CD4-positive, alpha-beta T cell treated with Interferon gamma for 1 hour (primary cell): Measurements from ENCODE around the gene RNU1-2.
"Not testable (repeated sequence)": the region's sequence is repeated elsewhere in the genome, so short reads cannot be mapped to it uniquely, and the experiment has no call there.

ENCODE experiments used
- DNase-seq: peaks from one replicate; pipeline ENCODE4 v3.0.0-alpha.2; 2020

Gene RNU1-2

GRCh38 chr1:16888860-16889816 lies 6.6 kb upstream of the RNU1-2 start:
- peak; percentile 59 for DNase-seq

GRCh38 chr1:16890539-16891021 lies 5.2 kb upstream of the RNU1-2 start:
- not testable (repeated sequence) for DNase-seq

- DNase-seq: not testable (repeated sequence)
These were observed 4.7 kb upstream of the RNU1-2 start for GRCh38 chr1:16891057-16891456.

- DNase-seq: not testable (repeated sequence)
These were observed 2.7 kb upstream of the RNU1-2 start for GRCh38 chr1:16892978-16893525.

- DNase-seq: not testable (repeated sequence)
These were observed 2.0 kb upstream of the RNU1-2 start for GRCh38 chr1:16893796-16894195.

GRCh38 chr1:16894338-16894737 lies 1.4 kb upstream of the RNU1-2 start:
- DNase-seq: not testable (repeated sequence)

GRCh38 chr1:16895233-16895597 lies 565 bp upstream of the RNU1-2 start:
- DNase-seq: not testable (repeated sequence)

- peak; percentile 86 for DNase-seq
These were observed 706 bp downstream of the RNU1-2 start for GRCh38 chr1:16896316-16897055.

- not testable (repeated sequence) for DNase-seq
These were observed 1.9 kb downstream of the RNU1-2 start for GRCh38 chr1:16897653-16898052.

GRCh38 chr1:16898298-16898697 lies 2.5 kb downstream of the RNU1-2 start:
- DNase-seq: not testable (repeated sequence)

GRCh38 chr1:16899020-16899419 lies 3.2 kb downstream of the RNU1-2 start:
- DNase-seq: not testable (repeated sequence)

GRCh38 chr1:16900751-16901150 lies 5.0 kb downstream of the RNU1-2 start:
- DNase-seq: no peak

- peak; percentile 37 for DNase-seq
These were observed 5.6 kb downstream of the RNU1-2 start for GRCh38 chr1:16901371-16901770.

- no peak for DNase-seq
These were observed 7.3 kb downstream of the RNU1-2 start for GRCh38 chr1:16903054-16903453.

GRCh38 chr1:16903458-16903796 lies 7.6 kb downstream of the RNU1-2 start:
- DNase-seq: no peak

- DNase-seq: peak; percentile 99
These were observed 8.9 kb downstream of the RNU1-2 start for GRCh38 chr1:16904560-16905109.

GRCh38 chr1:16905110-16905867 lies 9.5 kb downstream of the RNU1-2 start:
- DNase-seq: peak; percentile 61

GRCh38 chr1:16905868-16906702 lies 10.3 kb downstream of the RNU1-2 start:
- DNase-seq: no peak

- no peak for DNase-seq
These were observed 11.1 kb downstream of the RNU1-2 start for GRCh38 chr1:16906873-16907272.

- DNase-seq: no peak
These were observed 12.3 kb downstream of the RNU1-2 start for GRCh38 chr1:16907870-16908758.
